ENCODE data around the gene CADPS2.

The CADPS2 gene

DNA sequence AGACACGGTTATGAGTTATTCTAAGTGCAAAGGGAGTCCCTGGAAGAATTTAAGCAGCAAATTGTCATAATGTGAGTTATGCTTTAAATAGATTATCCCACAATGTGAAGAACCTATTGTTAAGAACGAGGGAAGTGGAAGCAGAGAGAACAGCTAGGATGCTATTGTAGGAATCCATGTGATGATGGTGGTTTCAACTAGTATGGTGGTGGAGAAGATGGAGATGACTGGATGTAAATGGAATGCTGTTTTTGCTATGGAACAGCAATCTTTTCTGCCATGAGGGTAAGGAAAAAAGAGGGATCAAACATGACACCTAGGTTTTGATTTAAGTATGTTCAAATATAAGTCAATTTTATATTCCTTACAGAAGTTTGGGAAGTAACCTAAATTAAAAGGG, 378.7 kb downstream of the CADPS2 start:
- TF ChIP-seq POLR2AphosphoS5 (IDR thresholded peaks at IDR 0.05; ENCODE audit: low read depth, low read length) (no peak), TAF1 (IDR thresholded peaks at IDR 0.05; ENCODE audit: borderline replicate concordance, low read depth, low read length) (no peak), POLR2A (IDR thresholded peaks at IDR 0.05; ENCODE audit: low read depth, low read length) (no peak)
- no peak for FAIRE-seq

DNA sequence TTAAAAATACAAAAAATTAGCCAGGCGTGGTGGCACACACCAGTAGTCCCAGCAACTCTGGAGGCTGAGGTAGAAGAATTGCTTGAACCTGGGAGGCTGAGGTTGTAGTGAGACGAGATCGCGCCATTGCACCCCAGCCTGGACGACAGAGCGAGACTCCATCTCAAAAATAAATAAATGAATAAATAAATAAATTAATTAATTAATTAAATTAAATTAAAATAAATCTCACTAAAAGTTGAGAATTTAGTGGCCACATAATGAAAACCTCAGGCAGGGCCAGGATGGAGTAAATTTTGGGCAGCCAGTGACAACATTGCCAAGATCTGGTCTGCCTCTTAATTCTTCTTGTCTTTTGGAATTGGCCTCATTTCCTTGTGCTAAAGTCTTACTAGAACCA, 394.3 kb downstream of the CADPS2 start:
- DNase-seq (ENCODE audit: insufficient read length) (no peak), FAIRE-seq (no peak)
- TF ChIP-seq POLR2AphosphoS5 (IDR thresholded peaks at IDR 0.05; ENCODE audit: low read depth, low read length) (no peak), TAF1 (IDR thresholded peaks at IDR 0.05; ENCODE audit: borderline replicate concordance, low read depth, low read length) (no peak), POLR2A (IDR thresholded peaks at IDR 0.05; ENCODE audit: low read depth, low read length) (no peak)

More for the DNA sequence above, 378.7 kb downstream of the CADPS2 start:
- no peak for DNase-seq (ENCODE audit: insufficient read length)

GRCh38 chr7:122488241-122488640, 398.0 kb downstream of the CADPS2 start:
- TF ChIP-seq POLR2A (IDR thresholded peaks at IDR 0.05; ENCODE audit: low read depth, low read length) = no peak
- TF ChIP-seq TAF1 (IDR thresholded peaks at IDR 0.05; ENCODE audit: borderline replicate concordance, low read depth, low read length) = no peak
- TF ChIP-seq POLR2AphosphoS5 (IDR thresholded peaks at IDR 0.05; ENCODE audit: low read depth, low read length) = no peak
- no peak for DNase-seq (ENCODE audit: insufficient read length)
- FAIRE-seq = no peak

DNA sequence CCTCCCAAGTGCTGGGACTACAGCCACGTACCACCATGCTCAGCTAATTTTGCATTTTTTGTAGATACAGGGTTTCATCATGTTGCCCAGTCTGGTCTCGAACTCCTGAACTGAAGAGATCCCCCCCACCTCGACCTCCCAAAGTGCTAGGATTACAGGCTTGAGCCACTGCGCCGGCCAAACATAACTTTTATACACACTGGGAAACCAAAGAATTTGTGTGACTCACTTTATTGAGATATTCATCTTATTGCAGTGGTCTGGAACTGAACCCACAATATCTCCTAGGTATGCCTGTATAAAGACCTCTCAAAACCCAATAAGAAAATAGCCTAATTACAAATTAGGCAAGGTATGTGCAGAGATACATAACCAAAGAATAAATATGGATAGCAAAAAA, 399.1 kb downstream of the CADPS2 start:
- no peak for DNase-seq (ENCODE audit: insufficient read length)
- no peak for FAIRE-seq
- TF ChIP-seq POLR2AphosphoS5 (IDR thresholded peaks at IDR 0.05; ENCODE audit: low read depth, low read length) = no peak
- TF ChIP-seq TAF1 (IDR thresholded peaks at IDR 0.05; ENCODE audit: borderline replicate concordance, low read depth, low read length) = no peak
- TF ChIP-seq POLR2A (IDR thresholded peaks at IDR 0.05; ENCODE audit: low read depth, low read length) = no peak

- no peak for TF ChIP-seq TAF1 (IDR thresholded peaks at IDR 0.05; ENCODE audit: borderline replicate concordance, low read depth, low read length)
- TF ChIP-seq POLR2A (IDR thresholded peaks at IDR 0.05; ENCODE audit: low read depth, low read length) = no peak
- TF ChIP-seq POLR2AphosphoS5 (IDR thresholded peaks at IDR 0.05; ENCODE audit: low read depth, low read length) = no peak
- DNase-seq (ENCODE audit: insufficient read length) (no peak), FAIRE-seq (no peak)
Observed at GRCh38 chr7:122485856-122486255, 400.4 kb downstream of the CADPS2 start.

DNA sequence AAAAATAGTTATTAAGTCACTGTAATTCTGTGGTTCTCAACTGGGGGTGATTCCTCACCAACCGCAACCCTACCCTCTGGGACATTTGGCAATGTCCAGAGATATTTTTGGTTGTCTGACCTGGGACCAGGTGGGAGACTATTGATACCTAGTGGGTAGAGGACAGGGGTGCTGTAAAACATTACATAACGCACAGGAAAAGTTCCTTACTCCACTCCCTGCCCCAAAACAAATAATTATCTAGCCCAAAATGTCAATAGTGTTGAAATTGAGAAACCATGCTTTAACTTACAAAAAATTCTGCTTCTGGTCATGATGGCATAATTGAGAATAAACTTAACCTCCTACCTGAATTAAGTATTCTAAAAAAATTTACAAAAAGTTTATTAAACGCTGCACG, 404.0 kb downstream of the CADPS2 start:
- TF ChIP-seq TAF1 (IDR thresholded peaks at IDR 0.05; ENCODE audit: borderline replicate concordance, low read depth, low read length) (no peak), POLR2AphosphoS5 (IDR thresholded peaks at IDR 0.05; ENCODE audit: low read depth, low read length) (no peak), POLR2A (IDR thresholded peaks at IDR 0.05; ENCODE audit: low read depth, low read length) (no peak)
- no peak for FAIRE-seq
- DNase-seq (ENCODE audit: insufficient read length) = no peak

- no peak for TF ChIP-seq POLR2AphosphoS5 (IDR thresholded peaks at IDR 0.05; ENCODE audit: low read depth, low read length)
- TF ChIP-seq TAF1 (IDR thresholded peaks at IDR 0.05; ENCODE audit: borderline replicate concordance, low read depth, low read length) = no peak
- DNase-seq (ENCODE audit: insufficient read length) (no peak), FAIRE-seq (no peak)
Observed at GRCh38 chr7:122470859-122471258, 415.4 kb downstream of the CADPS2 start.

DNA sequence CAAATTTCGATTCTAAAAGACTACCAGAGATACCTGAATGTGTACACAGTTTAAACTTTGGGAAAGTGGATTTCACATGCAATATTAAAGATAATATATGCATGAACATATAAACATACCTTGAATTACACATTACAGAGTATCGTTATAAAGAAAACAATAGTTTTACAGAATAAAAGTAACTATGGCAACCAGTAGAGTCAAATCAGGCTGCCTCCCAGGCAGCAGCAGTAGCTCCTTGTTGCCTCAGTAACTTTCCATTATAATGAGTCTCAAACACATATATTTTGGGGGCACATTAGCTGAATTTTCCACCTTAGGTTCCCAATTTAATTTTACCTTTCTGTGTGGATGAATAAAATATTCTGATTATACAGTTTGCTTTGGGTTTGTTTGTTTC, 417.3 kb downstream of the CADPS2 start:
- DNase-seq (ENCODE audit: insufficient read length) = no peak
- FAIRE-seq = no peak
- TF ChIP-seq TAF1 (IDR thresholded peaks at IDR 0.05; ENCODE audit: borderline replicate concordance, low read depth, low read length) (no peak), POLR2A (IDR thresholded peaks at IDR 0.05; ENCODE audit: low read depth, low read length) (no peak), POLR2AphosphoS5 (IDR thresholded peaks at IDR 0.05; ENCODE audit: low read depth, low read length) (no peak)

GRCh38 chr7:122467661-122468449, 418.4 kb downstream of the CADPS2 start:
- no peak for FAIRE-seq
- TF ChIP-seq TAF1 (IDR thresholded peaks at IDR 0.05; ENCODE audit: borderline replicate concordance, low read depth, low read length) = no peak
- no peak for TF ChIP-seq POLR2A (IDR thresholded peaks at IDR 0.05; ENCODE audit: low read depth, low read length)
- no peak for TF ChIP-seq POLR2AphosphoS5 (IDR thresholded peaks at IDR 0.05; ENCODE audit: low read depth, low read length)

DNA sequence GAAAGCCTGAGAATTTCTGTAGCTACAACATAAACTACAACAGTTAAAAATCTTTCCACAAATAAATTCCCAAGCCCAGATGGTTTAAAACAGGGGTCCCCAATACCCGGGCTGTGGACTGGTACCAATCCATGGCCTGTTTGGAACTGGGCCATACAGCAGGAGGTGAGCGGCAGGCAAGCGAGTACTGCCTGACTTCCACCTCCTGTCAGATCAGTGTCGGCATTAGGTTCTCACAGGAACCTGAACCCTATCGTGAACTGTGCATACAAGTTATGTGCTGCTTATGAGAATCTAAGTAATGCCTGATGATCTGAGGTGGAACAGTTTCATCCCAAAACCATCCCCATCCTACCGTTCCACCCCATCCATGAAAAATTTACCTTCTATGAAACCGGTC, 421.0 kb downstream of the CADPS2 start:
- FAIRE-seq = no peak
- TF ChIP-seq POLR2A (IDR thresholded peaks at IDR 0.05; ENCODE audit: low read depth, low read length) (no peak), TAF1 (IDR thresholded peaks at IDR 0.05; ENCODE audit: borderline replicate concordance, low read depth, low read length) (no peak), POLR2AphosphoS5 (IDR thresholded peaks at IDR 0.05; ENCODE audit: low read depth, low read length) (no peak)
- no peak for DNase-seq (ENCODE audit: insufficient read length)

More at GRCh38 chr7:122467661-122468449, 418.4 kb downstream of the CADPS2 start:
- DNase-seq (ENCODE audit: insufficient read length) = no peak

DNA sequence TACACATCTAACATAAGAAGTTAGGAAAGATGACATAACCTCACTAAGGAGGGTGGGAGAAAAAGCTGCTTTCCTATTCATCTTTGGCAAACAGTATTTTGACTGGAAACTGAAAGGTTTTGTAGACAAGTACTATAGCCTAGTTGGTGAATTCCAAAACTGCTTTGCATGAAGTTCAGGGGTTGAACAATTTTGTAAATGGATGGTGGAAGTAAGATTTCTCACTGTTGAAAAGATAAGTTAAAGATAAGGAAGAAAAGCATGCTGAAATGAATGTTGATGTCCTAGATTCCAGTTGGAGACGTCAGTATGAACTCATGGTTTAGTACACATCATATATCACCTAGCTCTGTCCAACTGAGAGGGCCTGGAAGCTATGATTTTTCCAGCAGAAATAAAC, 422.6 kb downstream of the CADPS2 start:
- FAIRE-seq = no peak

GRCh38 chr7:122460936-122461335, 425.3 kb downstream of the CADPS2 start:
- FAIRE-seq (no peak), DNase-seq (ENCODE audit: insufficient read length) (no peak)
- no peak for TF ChIP-seq POLR2A (IDR thresholded peaks at IDR 0.05; ENCODE audit: low read depth, low read length)
- no peak for TF ChIP-seq POLR2AphosphoS5 (IDR thresholded peaks at IDR 0.05; ENCODE audit: low read depth, low read length)
- no peak for TF ChIP-seq TAF1 (IDR thresholded peaks at IDR 0.05; ENCODE audit: borderline replicate concordance, low read depth, low read length)

More for the DNA sequence above, 422.6 kb downstream of the CADPS2 start:
- TF ChIP-seq TAF1 (IDR thresholded peaks at IDR 0.05; ENCODE audit: borderline replicate concordance, low read depth, low read length) = no peak
- no peak for TF ChIP-seq POLR2AphosphoS5 (IDR thresholded peaks at IDR 0.05; ENCODE audit: low read depth, low read length)
- no peak for TF ChIP-seq POLR2A (IDR thresholded peaks at IDR 0.05; ENCODE audit: low read depth, low read length)
- no peak for DNase-seq (ENCODE audit: insufficient read length)
